ENCODE data around the gene ACTG1. TPM values are rescaled to one million over a fixed set of nuclear protein-coding genes. Genes with fewer than 3 reads are reported as not detected.
A peak's percentile ranks its signal among the peaks of the same experiment; 100 is the strongest.

ACTG1 gene
- total RNA-seq, 1 donor from 2014 or later = 1,228 TPM

DNA sequence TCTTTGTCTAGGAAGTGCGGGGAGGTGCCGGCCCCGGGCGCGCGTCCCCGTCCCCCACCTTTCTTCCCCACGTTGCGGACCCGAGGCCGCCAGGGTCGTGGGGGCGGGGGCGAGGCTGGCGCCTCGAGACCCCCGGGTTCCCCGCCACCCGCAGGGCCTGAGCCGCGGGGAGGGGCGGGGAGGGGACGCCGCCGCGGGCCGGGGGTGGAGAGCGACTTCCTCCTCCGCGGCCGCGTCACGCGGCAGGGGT, 1.8 kb upstream of the ACTG1 start:
- no peak for DNase-seq (ENCODE audit: low spot score)
- H3K9ac ChIP-seq = no peak overlapping the region
- peaks cover 78% of the 10 kb centered on the region for H3F3A ChIP-seq (ENCODE audit: low read depth)
- TF ChIP-seq EZH2 (IDR thresholded peaks at IDR 0.05) (no peak), EZH2phosphoT487 (IDR thresholded peaks at IDR 0.05) (no peak)
- TF ChIP-seq, protein P1, sequence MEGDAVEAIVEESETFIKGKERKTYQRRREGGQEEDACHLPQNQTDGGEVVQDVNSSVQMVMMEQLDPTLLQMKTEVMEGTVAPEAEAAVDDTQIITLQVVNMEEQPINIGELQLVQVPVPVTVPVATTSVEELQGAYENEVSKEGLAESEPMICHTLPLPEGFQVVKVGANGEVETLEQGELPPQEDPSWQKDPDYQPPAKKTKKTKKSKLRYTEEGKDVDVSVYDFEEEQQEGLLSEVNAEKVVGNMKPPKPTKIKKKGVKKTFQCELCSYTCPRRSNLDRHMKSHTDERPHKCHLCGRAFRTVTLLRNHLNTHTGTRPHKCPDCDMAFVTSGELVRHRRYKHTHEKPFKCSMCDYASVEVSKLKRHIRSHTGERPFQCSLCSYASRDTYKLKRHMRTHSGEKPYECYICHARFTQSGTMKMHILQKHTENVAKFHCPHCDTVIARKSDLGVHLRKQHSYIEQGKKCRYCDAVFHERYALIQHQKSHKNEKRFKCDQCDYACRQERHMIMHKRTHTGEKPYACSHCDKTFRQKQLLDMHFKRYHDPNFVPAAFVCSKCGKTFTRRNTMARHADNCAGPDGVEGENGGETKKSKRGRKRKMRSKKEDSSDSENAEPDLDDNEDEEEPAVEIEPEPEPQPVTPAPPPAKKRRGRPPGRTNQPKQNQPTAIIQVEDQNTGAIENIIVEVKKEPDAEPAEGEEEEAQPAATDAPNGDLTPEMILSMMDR (IDR thresholded peaks at IDR 0.05) = no peak
- H3K9me3 ChIP-seq (ENCODE audit: low read depth) = no peaks in the 10 kb centered on the region
- Mint-ChIP-seq H3K36me3 (peaks cover 27% of the 10 kb centered on the region), H3K9me3 (peaks cover 7% of the 10 kb centered on the region), H3K27ac (no peak overlapping the region), H3K27me3 (ENCODE audit: insufficient read depth, low read depth) (peaks cover 32% of the 10 kb centered on the region), H3K4me1 (peaks cover 49% of the 10 kb centered on the region), H3K4me3 (peak overlapping the region; percentile 91)
- peaks cover 34% of the 10 kb centered on the region for H3K4me1 ChIP-seq
- peaks cover 54% of the 10 kb centered on the region for H3K27me3 ChIP-seq
- H3K36me3 ChIP-seq = no peaks in the 10 kb centered on the region
- peak overlapping the region; percentile 98 for H3K4me3 ChIP-seq
- peaks cover 42% of the 10 kb centered on the region for H3K79me2 ChIP-seq (ENCODE audit: low read depth)
- no peak overlapping the region for H3K27ac ChIP-seq
- peak overlapping the region; percentile 99 for H3K4me2 ChIP-seq
- H4K20me1 ChIP-seq (ENCODE audit: low read depth) = peaks cover 69% of the 10 kb centered on the region
- H2AFZ ChIP-seq (replicated peaks) = no peak overlapping the region

DNA sequence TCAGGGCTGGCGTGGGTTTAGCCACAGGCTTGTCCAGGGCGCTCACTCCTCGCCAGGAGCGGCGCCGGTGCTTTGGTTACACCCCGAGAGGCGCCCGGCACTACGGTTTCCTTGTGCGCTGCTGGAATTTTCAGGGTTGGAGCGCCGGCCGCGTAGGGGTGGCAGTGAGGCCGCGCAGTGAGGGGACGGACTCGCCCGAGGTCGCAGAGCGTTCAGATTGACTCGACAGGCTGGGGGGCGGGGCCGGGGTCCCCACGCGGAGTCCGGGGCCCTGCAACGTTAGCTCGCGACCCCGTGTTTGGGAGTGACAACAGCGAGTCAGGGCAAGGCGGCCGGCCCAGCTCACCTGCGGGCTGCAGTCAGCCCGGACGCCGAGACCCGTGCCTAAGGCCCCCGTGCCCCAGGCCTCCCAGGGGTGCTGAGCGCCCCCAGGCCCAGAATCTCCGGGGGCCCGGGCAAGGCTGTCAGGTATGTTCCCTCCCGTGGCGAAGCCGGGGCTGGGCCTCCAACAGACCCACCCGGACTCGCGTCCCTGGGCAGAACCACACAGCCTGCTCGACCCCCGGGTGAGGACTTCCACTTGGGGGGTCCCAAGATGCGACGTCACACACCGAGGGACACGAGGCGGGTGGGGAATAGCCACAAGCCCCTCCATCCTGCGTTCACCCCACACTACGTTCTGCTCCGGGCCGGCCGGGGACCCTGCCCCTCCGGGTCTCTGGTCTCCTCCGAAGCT, 1.3 kb upstream of the ACTG1 start:
- Histone ChIP-seq H2AFZ (replicated peaks) (no peak overlapping the region), H3K9me3 (ENCODE audit: low read depth) (no peaks in the 10 kb centered on the region), H3K4me2 (peak overlapping the region; percentile 99), H3K79me2 (ENCODE audit: low read depth) (peaks cover 47% of the 10 kb centered on the region), H3K27me3 (peaks cover 49% of the 10 kb centered on the region), H3K9ac (no peak overlapping the region), H4K20me1 (ENCODE audit: low read depth) (peaks cover 69% of the 10 kb centered on the region), H3K4me1 (peaks cover 33% of the 10 kb centered on the region), H3K4me3 (peak overlapping the region; percentile 98), H3K27ac (no peak overlapping the region), H3F3A (ENCODE audit: low read depth) (peaks cover 78% of the 10 kb centered on the region), H3K36me3 (no peaks in the 10 kb centered on the region)
- TF ChIP-seq, protein P1 (IDR thresholded peaks at IDR 0.05) = peak; percentile 3
- TF ChIP-seq EZH2phosphoT487 (IDR thresholded peaks at IDR 0.05) = no peak
- peak overlapping the region; percentile 98 for H3K27ac Mint-ChIP-seq
- H3K4me3 Mint-ChIP-seq = peak overlapping the region; percentile 91
- H3K36me3 Mint-ChIP-seq = peaks cover 32% of the 10 kb centered on the region
- peaks cover 7% of the 10 kb centered on the region for H3K9me3 Mint-ChIP-seq
- peak; percentile 85 for DNase-seq (ENCODE audit: low spot score)
- H3K4me1 Mint-ChIP-seq = peaks cover 54% of the 10 kb centered on the region
- H3K27me3 Mint-ChIP-seq (ENCODE audit: insufficient read depth, low read depth) = peaks cover 37% of the 10 kb centered on the region

DNA sequence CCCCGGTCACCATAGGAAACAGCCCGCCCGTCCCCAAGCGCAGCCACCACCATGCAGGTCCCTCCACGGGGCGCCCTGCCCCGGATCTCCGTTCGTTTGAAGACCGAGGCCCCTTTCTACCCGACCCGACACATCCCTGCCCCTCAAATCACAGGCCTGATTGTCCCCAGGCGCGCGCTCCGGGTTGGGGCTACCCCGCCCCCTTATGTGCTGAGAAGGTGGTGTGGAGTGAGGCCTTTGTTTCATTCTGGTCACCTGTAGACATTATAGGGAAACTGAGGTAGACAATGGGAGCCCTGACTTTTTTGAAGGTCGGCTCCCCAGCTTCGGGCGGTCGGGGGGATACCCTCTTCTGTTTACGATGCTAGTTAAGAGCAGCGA, 763 bp upstream of the ACTG1 start:
- Histone ChIP-seq H3F3A (ENCODE audit: low read depth) (peaks cover 78% of the 10 kb centered on the region), H3K36me3 (no peaks in the 10 kb centered on the region), H3K4me1 (peaks cover 27% of the 10 kb centered on the region), H3K9me3 (ENCODE audit: low read depth) (no peaks in the 10 kb centered on the region), H4K20me1 (ENCODE audit: low read depth) (peaks cover 69% of the 10 kb centered on the region), H3K27ac (no peak overlapping the region), H3K27me3 (peaks cover 43% of the 10 kb centered on the region), H3K4me3 (peak overlapping the region; percentile 98), H2AFZ (replicated peaks) (no peak overlapping the region), H3K4me2 (peak overlapping the region; percentile 99), H3K9ac (no peak overlapping the region), H3K79me2 (ENCODE audit: low read depth) (peaks cover 47% of the 10 kb centered on the region)
- Mint-ChIP-seq H3K4me1 (peaks cover 54% of the 10 kb centered on the region), H3K27me3 (ENCODE audit: insufficient read depth, low read depth) (peaks cover 40% of the 10 kb centered on the region), H3K9me3 (peaks cover 7% of the 10 kb centered on the region), H3K27ac (peak overlapping the region; percentile 98), H3K36me3 (peaks cover 36% of the 10 kb centered on the region), H3K4me3 (peak overlapping the region; percentile 91)
- DNase-seq (ENCODE audit: low spot score) = peak; percentile 87
- TF ChIP-seq EZH2 (IDR thresholded peaks at IDR 0.05) (no peak), EZH2phosphoT487 (IDR thresholded peaks at IDR 0.05) (no peak)
- TF ChIP-seq, protein P1 (IDR thresholded peaks at IDR 0.05) = no peak
